HEK293 (cell line): ENCODE measurements around the gene FZD10.

Source experiments
- CTCF ChIA-PET: fragments of 350-600 bp; formaldehyde crosslinking; extraction: SDS; loops from one replicate; lab custom pipeline; 2021; ENCODE audit warnings: antibody characterized with exemption; lab: Yijun Ruan, JAX
- POLR2A ChIA-PET: fragments of 300-600 bp; formaldehyde crosslinking; extraction: SDS; loops from one replicate; lab custom pipeline; 2020; ENCODE audit warnings: antibody characterized with exemption, inconsistent platforms; lab: Yijun Ruan, JAX
- H3K27ac ChIP-seq: fragments of 200-500 bp; sonication (Bioruptor generic); 2 replicates; pipeline ENCODE4 v1.5.1; 2014; ENCODE audit warnings: low read depth, low read length, control low read depth, inconsistent platforms; ENCODE audit errors: extremely low read depth
- H3K36me3 ChIP-seq, 2 experiments: fragments of 200-500 bp in 1 of 2; sonication (Bioruptor generic) in 1 of 2; 1 replicate in 1 of 2; 2 replicates in 1 of 2; pipeline ENCODE4 v1.5.1; 2014 to 2017; ENCODE audit warnings: inconsistent platforms in 2 of 2, low read length in 2 of 2; ENCODE audit not compliant: control insufficient read depth in 2 of 2, insufficient read depth in 1 of 2
- H3K4me1 ChIP-seq: fragments of 200-500 bp; sonication (Bioruptor generic); 2 replicates; pipeline ENCODE4 v1.5.1; 2014; ENCODE audit warnings: mild to moderate bottlenecking, low read length, inconsistent platforms; ENCODE audit not compliant: control insufficient read depth, insufficient read depth
- H3K4me3 ChIP-seq: 2 replicates; pipeline ENCODE4 v1.5.1; 2011; ENCODE audit warnings: low read depth, mild to moderate bottlenecking, control low read depth, low read length, moderate library complexity
- H3K9me3 ChIP-seq: fragments of 200-500 bp; sonication (Bioruptor generic); 2 replicates; pipeline ENCODE4 v1.5.1; 2014; ENCODE audit warnings: low read depth, low read length, inconsistent platforms; ENCODE audit not compliant: control insufficient read depth, insufficient read depth
- KLF10 ChIP-seq: fragments of 450-650 bp; IDR thresholded peaks from 2 replicates; pipeline ENCODE4 v1.5.1; 2018; ENCODE audit warnings: missing biosample characterization, mild to moderate bottlenecking, missing genetic modification characterization
- MYNN ChIP-seq: fragments of 450-650 bp; formaldehyde crosslinking; IDR thresholded peaks from 2 replicates; pipeline ENCODE4 v1.5.1; 2016; ENCODE audit warnings: missing biosample characterization, missing genetic modification characterization, borderline replicate concordance
- SETDB1 ChIP-seq: IDR thresholded peaks from one replicate; pipeline ENCODE4 v1.6.1; 2017; ENCODE audit warnings: mild to moderate bottlenecking, low read length, moderate library complexity, mixed read lengths; ENCODE audit not compliant: insufficient read length
- SP2 ChIP-seq: fragments of 450-650 bp; formaldehyde crosslinking; IDR thresholded peaks from 2 replicates; pipeline ENCODE4 v1.5.1; 2016; ENCODE audit warnings: missing biosample characterization, missing genetic modification characterization
- ZNF10 ChIP-seq: fragments of 450-650 bp; formaldehyde crosslinking; IDR thresholded peaks from 2 replicates; pipeline ENCODE4 v1.5.1; 2017; ENCODE audit warnings: missing biosample characterization, missing genetic modification characterization
- ZNF155 ChIP-seq: fragments of 450-650 bp; formaldehyde crosslinking; IDR thresholded peaks from 2 replicates; pipeline ENCODE4 v1.5.1; 2016; ENCODE audit warnings: missing biosample characterization, missing genetic modification characterization
- ZNF16 ChIP-seq: fragments of 450-650 bp; formaldehyde crosslinking; IDR thresholded peaks from 2 replicates; pipeline ENCODE4 v1.5.1; 2016; ENCODE audit warnings: low read depth, missing biosample characterization, missing genetic modification characterization
- ZNF214 ChIP-seq: fragments of 450-650 bp; formaldehyde crosslinking; IDR thresholded peaks from 2 replicates; pipeline ENCODE4 v1.5.1; 2017; ENCODE audit warnings: missing biosample characterization, mild to moderate bottlenecking, missing genetic modification characterization, borderline replicate concordance
- ZNF223 ChIP-seq: fragments of 450-650 bp; formaldehyde crosslinking; IDR thresholded peaks from 2 replicates; pipeline ENCODE4 v1.5.1; 2016; ENCODE audit warnings: missing biosample characterization, missing genetic modification characterization
- ZNF324 ChIP-seq: fragments of 450-650 bp; formaldehyde crosslinking; IDR thresholded peaks from 2 replicates; pipeline ENCODE4 v1.5.1; 2016; ENCODE audit warnings: missing biosample characterization, missing genetic modification characterization
- ZNF37A ChIP-seq: fragments of 450-650 bp; IDR thresholded peaks from 2 replicates; pipeline ENCODE4 v1.5.1; 2018; ENCODE audit warnings: missing biosample characterization, missing genetic modification characterization
- ZNF391 ChIP-seq: fragments of 450-650 bp; formaldehyde crosslinking; IDR thresholded peaks from 2 replicates; pipeline ENCODE4 v1.5.1; 2016; ENCODE audit warnings: low read depth, missing biosample characterization, missing genetic modification characterization, borderline replicate concordance
- ZNF521 ChIP-seq: fragments of 450-650 bp; formaldehyde crosslinking; IDR thresholded peaks from 2 replicates; pipeline ENCODE4 v1.5.1; 2017; ENCODE audit warnings: missing biosample characterization, mild to moderate bottlenecking, missing genetic modification characterization
- ZNF555 ChIP-seq: fragments of 450-650 bp; formaldehyde crosslinking; conservative IDR thresholded peaks from 2 replicates; pipeline ENCODE4 v1.5.1; 2017; ENCODE audit warnings: missing biosample characterization, mild to moderate bottlenecking, missing genetic modification characterization, inconsistent platforms
- ZNF560 ChIP-seq: fragments of 450-650 bp; formaldehyde crosslinking; IDR thresholded peaks from 2 replicates; pipeline ENCODE4 v1.5.1; 2017; ENCODE audit warnings: missing biosample characterization, missing genetic modification characterization, borderline replicate concordance
- ZNF596 ChIP-seq: fragments of 450-650 bp; IDR thresholded peaks from 2 replicates; pipeline ENCODE4 v1.5.0; 2018; ENCODE audit warnings: missing biosample characterization, mild to moderate bottlenecking, missing genetic modification characterization, moderate library complexity
- ZNF624 ChIP-seq: fragments of 450-650 bp; formaldehyde crosslinking; IDR thresholded peaks from 2 replicates; pipeline ENCODE4 v1.5.1; 2017; ENCODE audit warnings: missing biosample characterization, missing genetic modification characterization
- ZNF654 ChIP-seq: fragments of 450-650 bp; formaldehyde crosslinking; IDR thresholded peaks from 2 replicates; pipeline ENCODE4 v1.5.1; 2016; ENCODE audit warnings: low read depth, missing biosample characterization, missing genetic modification characterization
- ZNF664 ChIP-seq: fragments of 450-650 bp; formaldehyde crosslinking; IDR thresholded peaks from 2 replicates; pipeline ENCODE4 v1.5.1; 2016; ENCODE audit warnings: missing biosample characterization, missing genetic modification characterization
- ZNF707 ChIP-seq: fragments of 450-650 bp; formaldehyde crosslinking; IDR thresholded peaks from 2 replicates; pipeline ENCODE4 v1.5.1; 2016; ENCODE audit warnings: missing biosample characterization, missing genetic modification characterization
- ZNF830 ChIP-seq: fragments of 450-650 bp; IDR thresholded peaks from 2 replicates; pipeline ENCODE4 v1.5.0; 2018; ENCODE audit warnings: missing biosample characterization, missing genetic modification characterization, low read depth, mild to moderate bottlenecking, moderate library complexity
- TF ChIP-seq, protein P1 (sequence below): fragments of 450-650 bp; IDR thresholded peaks from 2 replicates; pipeline ENCODE4 v1.5.1; 2018; ENCODE audit warnings: missing biosample characterization, missing genetic modification characterization
- TF ChIP-seq, protein P2 (sequence below): fragments of 450-650 bp; formaldehyde crosslinking; IDR thresholded peaks from 2 replicates; pipeline ENCODE4 v1.5.1; 2016; ENCODE audit warnings: missing biosample characterization, missing genetic modification characterization, low read depth
- TF ChIP-seq, protein P3 (sequence below): fragments of 450-650 bp; formaldehyde crosslinking; IDR thresholded peaks from 2 replicates; pipeline ENCODE4 v1.5.1; 2017; ENCODE audit warnings: missing biosample characterization, missing genetic modification characterization

The FZD10 gene

DNA sequence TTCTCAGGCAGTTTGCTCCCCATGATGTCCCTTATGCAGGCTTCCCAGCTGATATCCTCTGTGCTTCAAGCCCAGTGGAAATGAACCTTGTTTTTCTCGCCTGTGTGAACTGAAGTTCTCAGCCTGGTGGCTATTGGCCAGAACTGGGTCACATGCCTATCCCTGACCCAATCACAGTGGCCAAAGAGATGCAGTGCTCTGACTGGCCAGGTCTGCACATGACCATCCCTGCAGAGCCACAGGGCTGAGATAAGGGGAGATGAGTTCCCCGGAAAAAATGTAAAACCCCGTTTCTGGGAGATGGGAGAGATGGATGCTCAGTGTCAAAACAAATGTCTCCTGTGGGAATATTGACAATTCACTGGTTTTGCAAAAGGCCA, 34.7 kb upstream of the FZD10 start:
- CTCF ChIA-PET, result no interaction called here
- Histone ChIP-seq H3K36me3 (no peaks in the 10 kb centered on the region), H3K27ac (no peak overlapping the region), H3K9me3 (no peaks in the 10 kb centered on the region), H3K4me1 (no peaks in the 10 kb centered on the region), H3K4me3 (no peak overlapping the region)
- POLR2A ChIA-PET, result no interaction called here
- TF ChIP-seq ZNF391 (tag by site-specific recombination) (no peak), ZNF155 (tag by site-specific recombination) (no peak), SETDB1 (peak; percentile 23), ZNF830 (tag by site-specific recombination) (no peak), ZNF654 (tag by site-specific recombination) (no peak)

DNA sequence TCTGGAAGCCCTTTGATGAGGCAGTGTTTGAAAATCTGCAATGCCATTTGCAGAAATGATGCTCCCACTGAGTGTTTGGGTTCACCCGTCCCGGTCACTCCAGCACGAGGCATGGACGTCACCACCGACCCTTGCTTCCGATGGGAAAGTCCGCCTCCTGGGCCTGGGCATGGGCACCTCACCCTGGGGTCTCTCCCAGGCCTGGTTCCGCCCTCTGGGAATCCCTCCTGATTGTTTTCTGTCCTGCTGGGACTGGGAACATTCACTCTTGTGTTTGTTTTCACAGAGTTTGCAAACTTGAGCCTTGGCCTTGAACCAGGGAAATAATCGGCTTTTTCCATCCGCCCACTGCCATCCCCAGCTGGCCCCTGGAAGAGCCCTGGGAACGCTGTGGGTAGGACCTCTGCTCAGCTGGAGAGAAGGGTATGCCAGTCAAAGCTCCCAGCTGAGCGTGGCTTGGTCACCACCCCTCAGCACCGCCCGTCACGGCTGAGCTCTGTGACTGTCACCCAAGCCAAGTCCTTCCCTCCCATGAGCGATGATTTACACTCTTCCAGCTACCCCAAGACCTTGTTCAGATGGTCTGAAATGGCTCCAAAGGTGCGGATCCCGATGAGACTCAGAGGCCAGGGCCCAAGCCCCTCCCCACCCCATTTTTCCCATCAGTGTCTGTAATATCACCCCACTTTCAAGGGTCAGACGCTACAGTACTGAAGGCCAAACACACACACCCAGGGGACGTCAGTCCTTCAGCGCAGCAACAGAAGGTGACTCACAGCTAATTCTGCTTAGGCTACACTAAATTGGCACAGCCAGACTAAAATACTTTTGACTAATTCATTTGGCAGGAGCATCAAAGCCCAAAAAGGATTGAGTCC, 34.1 kb upstream of the FZD10 start:
- ChIA-PET CTCF (no interaction called here), POLR2A (no interaction called here)
- H3K4me3 ChIP-seq, result no peak overlapping the region
- no peaks in the 10 kb centered on the region for H3K4me1 ChIP-seq
- H3K9me3 ChIP-seq, result no peaks in the 10 kb centered on the region
- no peak overlapping the region for H3K27ac ChIP-seq
- no peaks in the 10 kb centered on the region for H3K36me3 ChIP-seq
- TF ChIP-seq KLF10 (tag by site-specific recombination), result no peak
- no peak for TF ChIP-seq SP2 (tag by site-specific recombination)
- no peak for TF ChIP-seq ZNF16 (tag by site-specific recombination)
- no peak for TF ChIP-seq ZNF521
- TF ChIP-seq ZNF596 (tag by site-specific recombination), result no peak
- no peak for TF ChIP-seq ZNF624 (tag by site-specific recombination)
- no peak for TF ChIP-seq ZNF155 (tag by site-specific recombination)
- TF ChIP-seq ZNF560 (tag by site-specific recombination), result no peak
- TF ChIP-seq ZNF10 (tag by site-specific recombination), result no peak
- TF ChIP-seq ZNF664 (tag by site-specific recombination), result no peak
- TF ChIP-seq, protein P1, sequence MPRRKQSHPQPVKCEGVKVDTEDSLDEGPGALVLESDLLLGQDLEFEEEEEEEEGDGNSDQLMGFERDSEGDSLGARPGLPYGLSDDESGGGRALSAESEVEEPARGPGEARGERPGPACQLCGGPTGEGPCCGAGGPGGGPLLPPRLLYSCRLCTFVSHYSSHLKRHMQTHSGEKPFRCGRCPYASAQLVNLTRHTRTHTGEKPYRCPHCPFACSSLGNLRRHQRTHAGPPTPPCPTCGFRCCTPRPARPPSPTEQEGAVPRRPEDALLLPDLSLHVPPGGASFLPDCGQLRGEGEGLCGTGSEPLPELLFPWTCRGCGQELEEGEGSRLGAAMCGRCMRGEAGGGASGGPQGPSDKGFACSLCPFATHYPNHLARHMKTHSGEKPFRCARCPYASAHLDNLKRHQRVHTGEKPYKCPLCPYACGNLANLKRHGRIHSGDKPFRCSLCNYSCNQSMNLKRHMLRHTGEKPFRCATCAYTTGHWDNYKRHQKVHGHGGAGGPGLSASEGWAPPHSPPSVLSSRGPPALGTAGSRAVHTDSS, result no peak
- TF ChIP-seq ZNF37A (tag by site-specific recombination), result no peak
- no peak for TF ChIP-seq ZNF214 (tag by site-specific recombination)

DNA sequence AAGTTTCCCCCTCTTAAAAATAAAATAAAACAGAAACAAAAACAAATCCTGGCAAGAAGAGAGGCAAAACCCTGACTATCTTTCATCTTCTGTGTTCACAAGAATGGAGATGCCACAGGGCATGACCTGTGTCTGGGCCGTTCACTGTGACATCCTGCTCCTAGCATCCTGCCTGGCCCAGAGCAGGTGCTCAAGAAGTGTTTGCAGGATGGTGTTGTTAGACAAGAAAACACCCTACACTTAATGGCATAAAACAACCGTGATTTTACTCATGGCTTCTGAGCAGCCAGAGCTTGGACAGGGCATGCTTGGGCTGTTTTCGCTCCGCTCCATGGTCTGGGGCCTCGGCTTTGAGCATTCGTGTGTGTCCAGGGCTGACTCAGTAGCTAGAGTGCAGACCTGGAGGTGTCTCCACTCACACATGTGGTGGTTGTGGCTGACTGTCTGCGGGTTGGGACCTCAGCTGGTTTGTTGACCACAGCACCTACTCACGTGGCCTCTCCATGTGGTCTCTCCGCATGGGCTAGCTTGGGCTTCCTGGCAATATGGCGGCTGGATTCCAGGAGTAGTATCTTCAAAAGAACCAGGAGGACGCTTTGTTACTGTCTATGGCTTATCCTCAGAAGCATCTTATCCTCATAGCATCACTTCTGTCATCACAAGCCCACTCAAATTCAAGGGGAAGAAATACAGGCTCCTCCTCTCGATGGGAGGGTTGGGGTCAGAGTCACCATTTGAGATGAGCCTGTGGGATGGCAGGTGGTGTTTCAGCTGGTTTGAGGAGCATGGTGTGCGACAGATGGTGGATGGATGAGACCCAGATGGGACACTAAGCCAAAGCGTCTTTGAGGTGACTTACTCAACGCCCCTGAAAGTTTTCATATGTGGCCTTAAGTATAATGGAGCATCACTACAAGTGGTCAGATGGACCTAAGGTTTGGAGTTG, 33.2 kb upstream of the FZD10 start:
- ChIA-PET CTCF (no interaction called here), POLR2A (no interaction called here)
- no peak overlapping the region for H3K4me3 ChIP-seq
- no peaks in the 10 kb centered on the region for H3K4me1 ChIP-seq
- H3K27ac ChIP-seq, result no peak overlapping the region
- no peak for TF ChIP-seq ZNF324
- TF ChIP-seq, protein P2, sequence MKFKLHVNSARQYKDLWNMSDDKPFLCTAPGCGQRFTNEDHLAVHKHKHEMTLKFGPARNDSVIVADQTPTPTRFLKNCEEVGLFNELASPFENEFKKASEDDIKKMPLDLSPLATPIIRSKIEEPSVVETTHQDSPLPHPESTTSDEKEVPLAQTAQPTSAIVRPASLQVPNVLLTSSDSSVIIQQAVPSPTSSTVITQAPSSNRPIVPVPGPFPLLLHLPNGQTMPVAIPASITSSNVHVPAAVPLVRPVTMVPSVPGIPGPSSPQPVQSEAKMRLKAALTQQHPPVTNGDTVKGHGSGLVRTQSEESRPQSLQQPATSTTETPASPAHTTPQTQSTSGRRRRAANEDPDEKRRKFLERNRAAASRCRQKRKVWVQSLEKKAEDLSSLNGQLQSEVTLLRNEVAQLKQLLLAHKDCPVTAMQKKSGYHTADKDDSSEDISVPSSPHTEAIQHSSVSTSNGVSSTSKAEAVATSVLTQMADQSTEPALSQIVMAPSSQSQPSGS (tag by site-specific recombination), result no peak
- no peak for TF ChIP-seq ZNF555 (tag by site-specific recombination)
- TF ChIP-seq ZNF10 (tag by site-specific recombination), result no peak
- TF ChIP-seq, protein P3, sequence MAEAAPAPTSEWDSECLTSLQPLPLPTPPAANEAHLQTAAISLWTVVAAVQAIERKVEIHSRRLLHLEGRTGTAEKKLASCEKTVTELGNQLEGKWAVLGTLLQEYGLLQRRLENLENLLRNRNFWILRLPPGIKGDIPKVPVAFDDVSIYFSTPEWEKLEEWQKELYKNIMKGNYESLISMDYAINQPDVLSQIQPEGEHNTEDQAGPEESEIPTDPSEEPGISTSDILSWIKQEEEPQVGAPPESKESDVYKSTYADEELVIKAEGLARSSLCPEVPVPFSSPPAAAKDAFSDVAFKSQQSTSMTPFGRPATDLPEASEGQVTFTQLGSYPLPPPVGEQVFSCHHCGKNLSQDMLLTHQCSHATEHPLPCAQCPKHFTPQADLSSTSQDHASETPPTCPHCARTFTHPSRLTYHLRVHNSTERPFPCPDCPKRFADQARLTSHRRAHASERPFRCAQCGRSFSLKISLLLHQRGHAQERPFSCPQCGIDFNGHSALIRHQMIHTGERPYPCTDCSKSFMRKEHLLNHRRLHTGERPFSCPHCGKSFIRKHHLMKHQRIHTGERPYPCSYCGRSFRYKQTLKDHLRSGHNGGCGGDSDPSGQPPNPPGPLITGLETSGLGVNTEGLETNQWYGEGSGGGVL (tag by site-specific recombination), result no peak
- TF ChIP-seq MYNN (tag by site-specific recombination), result no peak
- no peak for TF ChIP-seq SP2 (tag by site-specific recombination)
- TF ChIP-seq ZNF624 (tag by site-specific recombination), result no peak
- TF ChIP-seq ZNF707 (tag by site-specific recombination), result no peak
- no peak for TF ChIP-seq ZNF223 (tag by site-specific recombination)
- H3K9me3 ChIP-seq, result no peaks in the 10 kb centered on the region
- no peaks in the 10 kb centered on the region for H3K36me3 ChIP-seq
